Ovary (tissue), 3 donors: ENCODE results near the gene COLGALT1.

Experiments used
- EP300 ChIP-seq: sonication (generic); formaldehyde crosslinking; IDR thresholded peaks from one replicate; pipeline ENCODE4 v1.6.1; 2017; ENCODE audit warnings: antibody characterized with exemption
- POLR2A ChIP-seq: fragments of 450-650 bp; IDR thresholded peaks from one replicate; pipeline ENCODE4 v1.6.1; 2017; ENCODE audit warnings: antibody characterized with exemption, mild to moderate bottlenecking, moderate library complexity
- TF ChIP-seq, protein P1 (sequence below), 3 donors: fragments of 450-650 bp in 2 of 3; fragments of 200-600 bp in 1 of 3; IDR thresholded peaks; one replicate each; pipeline versions ENCODE4 v1.5.1 to v1.8.0; 2016 to 2022; ENCODE audit warnings: antibody characterized with exemption in 3 of 3, mild to moderate bottlenecking in 1 of 3
- donor health status: DM: no; HTN: no; CAD: no.

DNA sequence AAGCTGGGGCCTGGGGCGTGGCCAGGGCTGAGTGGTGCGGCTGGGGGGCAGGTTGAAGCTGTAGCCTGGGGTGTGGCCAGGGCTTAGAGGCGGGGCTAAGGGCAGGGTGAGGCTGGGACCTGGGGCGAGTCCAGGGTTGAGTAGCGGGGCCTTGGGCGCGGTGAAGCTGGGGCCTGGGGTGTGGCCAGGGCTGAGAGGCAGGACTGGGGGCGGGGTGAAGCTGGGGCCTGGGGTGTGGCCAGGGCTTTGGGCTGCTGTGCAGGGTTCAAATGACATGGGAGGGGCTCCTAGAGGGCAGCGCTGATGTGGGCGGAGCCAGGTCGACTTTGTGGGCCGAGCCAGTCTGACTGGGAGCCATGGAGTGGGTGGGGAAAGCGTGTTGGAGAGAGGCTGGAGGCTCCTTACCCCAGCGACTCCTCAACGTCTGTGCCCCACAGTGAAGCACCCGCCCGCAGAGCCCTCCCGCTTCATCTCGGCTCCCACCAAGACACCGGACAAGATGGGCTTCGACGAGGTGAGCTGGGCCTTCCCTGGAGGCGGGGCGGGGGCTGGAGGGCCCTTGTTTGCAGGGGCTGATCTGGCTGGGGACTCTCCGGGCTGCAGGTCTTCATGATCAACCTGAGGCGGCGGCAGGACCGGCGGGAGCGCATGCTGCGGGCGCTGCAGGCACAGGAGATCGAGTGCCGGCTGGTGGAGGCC lies 21.5 kb downstream of the COLGALT1 start:
- TF ChIP-seq, protein P1, sequence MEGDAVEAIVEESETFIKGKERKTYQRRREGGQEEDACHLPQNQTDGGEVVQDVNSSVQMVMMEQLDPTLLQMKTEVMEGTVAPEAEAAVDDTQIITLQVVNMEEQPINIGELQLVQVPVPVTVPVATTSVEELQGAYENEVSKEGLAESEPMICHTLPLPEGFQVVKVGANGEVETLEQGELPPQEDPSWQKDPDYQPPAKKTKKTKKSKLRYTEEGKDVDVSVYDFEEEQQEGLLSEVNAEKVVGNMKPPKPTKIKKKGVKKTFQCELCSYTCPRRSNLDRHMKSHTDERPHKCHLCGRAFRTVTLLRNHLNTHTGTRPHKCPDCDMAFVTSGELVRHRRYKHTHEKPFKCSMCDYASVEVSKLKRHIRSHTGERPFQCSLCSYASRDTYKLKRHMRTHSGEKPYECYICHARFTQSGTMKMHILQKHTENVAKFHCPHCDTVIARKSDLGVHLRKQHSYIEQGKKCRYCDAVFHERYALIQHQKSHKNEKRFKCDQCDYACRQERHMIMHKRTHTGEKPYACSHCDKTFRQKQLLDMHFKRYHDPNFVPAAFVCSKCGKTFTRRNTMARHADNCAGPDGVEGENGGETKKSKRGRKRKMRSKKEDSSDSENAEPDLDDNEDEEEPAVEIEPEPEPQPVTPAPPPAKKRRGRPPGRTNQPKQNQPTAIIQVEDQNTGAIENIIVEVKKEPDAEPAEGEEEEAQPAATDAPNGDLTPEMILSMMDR (IDR thresholded peaks at IDR 0.05): no peak
- TF ChIP-seq POLR2A (no peak), EP300 (no peak)
